NOMO-1 treated with dmso at 0.1 percent for 144 hours (cell line): ENCODE results near the gene ONECUT2.

ENCODE experiments used
- DNase-seq: peaks from one replicate; lab custom pipeline; 2025; ENCODE audit not compliant: unreplicated experiment; lab: John Stamatoyannopoulos, UW

Gene ONECUT2

DNA sequence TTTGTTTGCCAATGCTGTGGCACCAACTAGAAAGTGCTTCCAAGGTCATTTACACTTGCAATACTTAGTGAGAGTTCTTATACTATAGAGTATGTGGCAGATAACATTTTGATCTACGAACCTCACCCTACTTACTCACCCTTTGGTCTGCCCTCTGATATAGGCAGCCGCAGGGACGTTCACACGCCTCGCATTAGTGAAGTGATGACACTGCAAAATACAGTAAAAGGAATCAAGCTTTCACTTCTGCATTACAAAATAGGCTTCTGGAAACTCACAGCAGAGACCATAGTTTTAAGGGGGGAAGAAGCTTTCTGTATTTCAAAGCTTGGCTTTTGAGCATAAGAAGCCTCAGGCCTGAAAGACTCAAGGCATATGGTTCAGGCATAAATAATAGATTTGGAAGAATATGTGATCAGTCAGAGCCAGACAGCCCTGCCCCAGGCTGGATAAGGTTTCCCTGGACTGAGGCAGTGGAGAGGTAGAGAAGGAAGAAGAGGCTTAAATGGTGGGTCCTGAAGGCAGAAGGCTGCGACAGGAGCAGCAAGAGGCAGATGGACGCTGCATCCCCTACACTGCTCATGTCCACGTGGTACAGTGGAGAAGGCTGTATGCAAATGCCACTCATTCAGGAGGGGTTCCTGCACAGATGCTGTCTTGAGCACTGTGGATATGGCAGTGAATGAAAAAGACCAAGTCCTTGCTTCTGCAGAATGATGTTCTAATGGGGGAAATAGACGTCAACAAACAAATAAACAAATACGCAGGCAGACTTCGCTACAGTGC is 88.2 kb downstream of the ONECUT2 start:
- DNase-seq = peak; percentile 72

DNA sequence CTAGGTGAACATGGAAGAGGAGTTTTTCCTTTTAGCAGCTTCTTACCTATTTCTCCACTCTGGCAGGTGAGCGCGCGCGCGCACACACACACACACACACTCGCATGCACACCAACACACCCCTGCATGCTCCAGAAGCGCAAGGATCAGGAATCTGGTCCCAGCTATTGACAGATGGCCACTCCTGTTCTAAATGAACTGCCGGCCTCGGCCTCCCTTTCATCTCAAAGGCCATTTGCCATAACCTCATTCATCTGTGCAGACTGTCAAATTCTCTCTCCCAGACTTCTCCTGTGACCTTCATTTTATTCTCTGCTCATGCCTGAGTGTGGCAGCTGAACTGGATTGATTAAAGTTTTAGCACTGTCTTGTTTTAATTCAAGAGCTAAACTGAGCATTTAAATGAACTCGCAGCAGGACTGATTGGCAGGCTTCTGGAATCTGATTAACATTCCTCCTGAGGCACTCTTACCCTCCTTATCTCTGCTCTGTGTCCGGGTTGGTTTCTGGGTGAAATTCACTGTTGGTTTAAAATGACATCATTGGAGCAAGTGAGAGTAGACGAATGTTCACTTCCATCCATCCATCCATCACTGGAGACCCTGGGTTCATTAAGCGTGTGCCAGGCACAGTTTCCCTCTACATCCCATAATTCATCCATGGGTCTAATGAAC is 92.5 kb downstream of the ONECUT2 start:
- no peak for DNase-seq

DNA sequence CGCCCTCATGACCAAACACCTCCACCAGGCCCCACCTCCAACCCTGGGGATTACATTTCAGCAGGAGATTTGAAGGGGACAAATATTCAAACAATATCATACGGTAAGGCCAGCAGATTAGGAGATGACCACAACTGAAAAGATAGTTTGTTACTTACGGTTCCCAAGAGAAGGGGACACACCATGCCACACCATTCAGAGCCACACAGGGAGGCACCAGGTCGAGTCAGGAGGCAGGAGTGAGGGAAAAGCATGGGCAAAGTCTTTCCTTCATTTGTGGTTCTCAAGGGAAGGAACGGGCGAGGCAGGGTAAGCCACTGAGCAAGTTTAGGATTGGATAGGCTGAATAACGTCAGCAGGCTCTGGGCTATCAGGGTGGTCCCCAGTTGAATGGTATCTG is 94.0 kb downstream of the ONECUT2 start:
- DNase-seq = no peak

DNA sequence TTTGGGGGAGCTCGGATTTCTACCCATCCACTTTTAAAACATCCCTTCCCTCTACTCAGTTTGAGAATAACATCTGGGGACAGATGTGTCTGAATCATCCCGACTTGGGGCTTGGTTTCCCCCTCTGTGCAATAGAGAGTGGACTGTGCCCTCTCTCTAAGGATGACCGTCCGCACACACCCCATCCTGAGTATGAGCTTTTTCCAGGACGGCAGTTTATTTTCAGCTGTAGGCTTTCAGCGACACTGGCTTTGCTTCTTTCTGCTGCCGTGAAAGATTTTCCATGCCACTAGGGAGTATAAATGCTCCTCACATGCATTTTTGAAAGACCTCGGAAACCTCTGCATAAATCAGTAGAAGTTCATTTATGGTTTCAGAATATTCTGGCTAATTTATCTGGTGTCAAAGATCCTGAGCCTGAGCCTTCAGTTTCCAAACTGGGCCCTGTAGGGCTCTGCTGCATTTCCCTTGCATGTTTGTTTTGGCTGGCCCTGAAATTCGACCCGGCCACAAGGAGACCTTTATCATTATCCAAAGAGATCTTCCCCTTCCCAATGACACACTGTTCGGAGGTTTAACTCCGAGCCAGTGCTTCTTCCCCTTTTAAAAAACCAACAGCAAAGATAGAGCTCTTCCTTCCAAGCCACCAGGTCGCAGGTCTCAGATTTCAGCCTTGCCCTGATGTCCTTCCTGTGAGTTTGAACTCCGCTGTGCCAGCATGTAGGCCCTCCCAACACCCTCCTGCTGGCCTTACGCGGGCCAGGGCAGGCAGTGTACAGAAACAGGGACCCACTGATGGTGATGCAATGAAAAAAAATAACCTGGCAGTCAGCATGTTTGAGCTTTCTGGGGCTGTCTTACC is 98.1 kb downstream of the ONECUT2 start:
- DNase-seq = peak; percentile 45

DNA sequence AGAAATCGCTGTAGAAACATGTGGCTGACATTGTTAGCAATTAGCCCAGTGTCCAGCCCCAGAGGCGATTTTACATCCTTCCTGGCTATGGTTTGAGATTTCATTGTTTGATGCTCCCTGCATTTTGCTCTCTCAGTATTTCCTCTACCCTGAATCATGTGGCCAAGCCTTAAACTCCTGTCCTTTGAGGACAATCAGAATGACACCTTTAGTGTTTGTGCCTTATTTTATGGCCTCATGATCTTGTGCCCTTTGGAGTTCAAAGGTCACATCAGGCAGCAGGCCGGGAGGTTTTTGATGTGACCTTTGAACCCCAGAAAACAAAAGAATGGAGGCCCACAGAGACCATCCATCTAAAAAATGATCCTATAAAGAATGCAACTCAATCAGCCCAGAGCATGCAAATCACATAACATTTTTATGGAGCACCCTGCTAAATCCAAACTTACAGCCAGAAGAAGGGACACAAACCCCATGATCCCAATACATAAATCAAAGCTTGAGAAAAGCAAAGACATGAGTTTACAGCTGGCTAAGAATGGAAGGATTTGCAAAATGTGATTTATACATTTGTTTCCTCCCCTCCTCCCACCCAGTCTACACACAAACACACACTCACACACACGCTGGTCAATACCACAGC is 98.8 kb downstream of the ONECUT2 start:
- DNase-seq = no peak

DNA sequence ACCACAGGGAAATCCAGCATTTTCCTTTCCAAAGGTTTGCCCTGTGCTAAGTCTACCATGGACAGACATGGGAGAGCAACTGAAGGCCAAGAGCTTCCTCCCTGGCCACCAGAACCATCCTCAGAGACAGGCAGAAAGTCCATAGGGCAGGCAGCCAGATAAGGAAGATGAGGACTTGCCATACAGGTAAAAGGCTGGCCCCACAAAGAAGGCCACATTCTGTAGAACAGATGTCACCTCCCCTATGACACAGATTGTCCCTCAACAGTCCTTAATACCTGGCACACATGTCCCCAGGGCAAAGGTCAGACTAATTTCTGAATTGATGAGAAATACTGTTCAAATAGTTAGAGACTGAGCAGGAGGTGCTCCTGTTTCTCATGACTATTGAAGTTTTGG is 99.3 kb downstream of the ONECUT2 start:
- no peak for DNase-seq

DNA sequence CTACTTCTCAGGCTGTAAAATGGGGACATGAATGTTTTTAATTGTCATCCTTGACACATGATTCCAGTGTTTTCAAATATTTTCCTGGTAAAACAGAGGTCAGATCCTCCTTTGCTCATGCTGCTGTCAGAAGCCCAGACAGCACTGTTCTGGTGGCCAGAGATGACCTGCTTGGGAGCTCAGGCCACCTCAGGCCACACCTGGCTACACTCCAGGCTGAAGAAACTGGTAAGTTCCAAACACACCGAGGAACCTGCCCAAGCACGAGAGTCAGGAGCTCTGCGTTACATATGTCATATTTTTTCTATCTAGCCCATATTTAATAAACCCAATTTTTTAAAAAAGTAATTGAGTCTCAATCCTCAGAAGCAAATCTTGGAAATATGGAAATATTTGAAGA is 103.4 kb downstream of the ONECUT2 start:
- no peak for DNase-seq

DNA sequence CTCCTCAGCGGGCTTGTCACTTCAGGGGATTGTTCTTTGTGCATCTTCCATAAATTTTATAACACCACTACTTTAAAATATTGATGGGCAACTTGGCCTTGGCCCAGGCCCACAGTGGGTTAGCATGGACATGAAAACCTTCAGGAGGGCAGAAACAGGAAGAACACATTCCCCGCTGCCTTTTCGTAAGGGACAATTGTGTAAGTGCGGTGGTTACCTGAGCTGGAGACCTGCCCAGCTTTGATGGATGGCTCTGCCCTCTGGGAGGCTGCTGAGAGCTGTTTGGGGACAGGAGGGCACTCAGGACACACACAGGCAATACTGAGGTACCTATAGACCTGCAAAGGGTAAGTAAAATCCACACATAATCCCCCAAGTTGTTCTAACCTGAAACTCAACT is 104.5 kb downstream of the ONECUT2 start:
- no peak for DNase-seq
